SK-N-SH (cell line): ENCODE data around the gene TMCO6. TPM values are rescaled to one million over a fixed set of nuclear protein-coding genes. Genes with fewer than 3 reads are reported as not detected.

Experiments
- CTCF ChIA-PET: fragments of 300-600, 350-600 bp; formaldehyde crosslinking; extraction: SDS; loops from one replicate; lab custom pipeline; 2021; lab: Yijun Ruan, JAX
- POLR2A ChIA-PET: fragments of 350-600 bp; sonication (Branson Sonifier 250); formaldehyde crosslinking; extraction: SDS; loops from one replicate; lab custom pipeline; 2020; ENCODE audit warnings: antibody characterized with exemption, inconsistent platforms; lab: Yijun Ruan, JAX
- DNase-seq: peaks from one replicate; pipeline ENCODE4 v3.0.0; 2012
- H2AFZ ChIP-seq: fragments of 200-600 bp; sonication (generic); 2 replicates; pipeline ENCODE4 v1.8.1; 2016; ENCODE audit warnings: antibody characterized with exemption, mild to moderate bottlenecking, low read depth
- H3F3A ChIP-seq: fragments of 200-600 bp; sonication (generic); replicated peaks from 2 replicates; pipeline ENCODE3; 2016; ENCODE audit warnings: antibody characterized with exemption, mild to moderate bottlenecking; ENCODE audit not compliant: insufficient read depth
- H3K27ac ChIP-seq, 2 experiments: fragments of 200-500 bp in 1 of 2; fragments of 200-600 bp in 1 of 2; sonication (Bioruptor generic) in 1 of 2; sonication (generic), shearing (Covaris generic) in 1 of 2; 2 replicates each; pipeline versions ENCODE4 v1.5.1 to v1.6.1; 2014 to 2016; ENCODE audit warnings: low read depth in 2 of 2, inconsistent platforms in 1 of 2, low read length in 1 of 2, mild to moderate bottlenecking in 1 of 2, mixed read lengths in 1 of 2
- H3K27me3 ChIP-seq: fragments of 200-600 bp; sonication (generic), shearing (Covaris generic); 2 replicates; pipeline ENCODE4 v1.6.1; 2016; ENCODE audit warnings: mixed run types; ENCODE audit not compliant: insufficient read depth
- H3K36me3 ChIP-seq, 2 experiments: fragments of 200-500 bp in 1 of 2; fragments of 200-600 bp in 1 of 2; sonication (Bioruptor generic) in 1 of 2; sonication (generic) in 1 of 2; replicated peaks in 1 of 2; 2 replicates each; pipeline versions ENCODE3 to v1.5.1; 2014 to 2016; ENCODE audit warnings: low read length in 1 of 2, mild to moderate bottlenecking in 1 of 2; ENCODE audit not compliant: insufficient read depth in 2 of 2, control insufficient read depth in 1 of 2
- H3K4me1 ChIP-seq, 2 experiments: fragments of 200-500 bp in 1 of 2; fragments of 200-600 bp in 1 of 2; sonication (Bioruptor generic) in 1 of 2; sonication (generic), shearing (Covaris generic) in 1 of 2; 2 replicates each; pipeline versions ENCODE4 v1.5.1 to v1.6.1; 2014 to 2016; ENCODE audit warnings: low read depth in 1 of 2, low read length in 1 of 2, mixed run types in 1 of 2; ENCODE audit not compliant: insufficient read depth in 2 of 2, control insufficient read depth in 1 of 2
- H3K4me2 ChIP-seq: fragments of 200-600 bp; sonication (generic), shearing (Covaris generic); 2 replicates; pipeline ENCODE4 v1.6.1; 2017; ENCODE audit warnings: mixed run types
- H3K4me3 ChIP-seq, 2 experiments: fragments of 200-500 bp in 1 of 2; fragments of 200-600 bp in 1 of 2; sonication (Bioruptor generic) in 1 of 2; sonication (generic), shearing (Covaris generic) in 1 of 2; 2 replicates each; pipeline versions ENCODE4 v1.5.1 to v1.8.1; 2014 to 2016; ENCODE audit warnings: low read depth in 2 of 2, inconsistent platforms in 1 of 2, low read length in 1 of 2, mild to moderate bottlenecking in 1 of 2, mixed read lengths in 1 of 2, moderate library complexity in 1 of 2
- H3K79me2 ChIP-seq: fragments of 200-600 bp; sonication (generic); 2 replicates; pipeline ENCODE4 v1.8.1; 2017; ENCODE audit warnings: mild to moderate bottlenecking; ENCODE audit not compliant: insufficient read depth
- H3K9ac ChIP-seq: fragments of 200-600 bp; sonication (generic); 2 replicates; pipeline ENCODE4 v1.6.1; 2017; ENCODE audit warnings: mixed run types
- H3K9me2 ChIP-seq: fragments of 200-600 bp; sonication (generic); 2 replicates; pipeline ENCODE4 v1.6.1; 2017; ENCODE audit warnings: mixed run types
- H3K9me3 ChIP-seq: fragments of 200-600 bp; sonication (generic); 2 replicates; pipeline ENCODE4 v1.6.1; 2017; ENCODE audit warnings: mixed run types, mild to moderate bottlenecking, moderate library complexity
- H4K20me1 ChIP-seq: fragments of 200-600 bp; sonication (generic); 2 replicates; pipeline ENCODE4 v1.6.1; 2017; ENCODE audit warnings: mild to moderate bottlenecking, mixed run types; ENCODE audit not compliant: insufficient read depth
- ELF1 ChIP-seq: IDR thresholded peaks from 2 replicates; pipeline ENCODE4 v1.4.0; 2012
- EP300 ChIP-seq, 2 experiments: IDR thresholded peaks; 2 replicates each; pipeline versions ENCODE4 v1.4.0 to v1.6.1; 2012; ENCODE audit warnings: borderline replicate concordance in 1 of 2, low read depth in 1 of 2, low read length in 1 of 2
- EZH2phosphoT487 ChIP-seq: fragments of 200-600 bp; sonication (generic); IDR thresholded peaks from 2 replicates; pipeline ENCODE4 v1.6.1; 2017; ENCODE audit warnings: low read depth, mixed run types, mild to moderate bottlenecking, antibody characterized with exemption, moderate library complexity, borderline replicate concordance
- FOXJ3 ChIP-seq: sonication (generic); formaldehyde crosslinking; IDR thresholded peaks from 2 replicates; pipeline ENCODE4 v1.5.1; 2020; ENCODE audit warnings: mild to moderate bottlenecking, missing genetic modification reagents
- FOXM1 ChIP-seq: IDR thresholded peaks from 2 replicates; pipeline ENCODE4 v1.4.0; 2012; ENCODE audit warnings: low read depth, mild to moderate bottlenecking
- GABPA ChIP-seq: IDR thresholded peaks from 2 replicates; pipeline ENCODE4 v1.4.0; 2012; ENCODE audit warnings: low read depth, mild to moderate bottlenecking
- GATA2 ChIP-seq: sonication (generic); formaldehyde crosslinking; IDR thresholded peaks from 2 replicates; pipeline ENCODE4 v1.5.0; 2020; ENCODE audit warnings: mild to moderate bottlenecking, missing genetic modification reagents
- JUND ChIP-seq: IDR thresholded peaks from 2 replicates; pipeline ENCODE4 v1.4.0; 2012
- MEF2A ChIP-seq: IDR thresholded peaks from 2 replicates; pipeline ENCODE4 v1.4.0; 2012; ENCODE audit warnings: low read depth, borderline replicate concordance
- NFIC ChIP-seq: IDR thresholded peaks from 2 replicates; pipeline ENCODE4 v1.4.0; 2012; ENCODE audit warnings: borderline replicate concordance
- NRF1 ChIP-seq: IDR thresholded peaks from 2 replicates; pipeline ENCODE4 v1.6.1; 2012; ENCODE audit warnings: low read depth, mild to moderate bottlenecking, low read length
- POLR2AphosphoS5 ChIP-seq: IDR thresholded peaks from 2 replicates; pipeline ENCODE4 v1.6.1; 2012; ENCODE audit warnings: low read depth, low read length
- RAD21 ChIP-seq: IDR thresholded peaks from 2 replicates; pipeline ENCODE4 v1.6.1; 2012; ENCODE audit warnings: mild to moderate bottlenecking, low read length
- RXRA ChIP-seq: IDR thresholded peaks from 2 replicates; pipeline ENCODE4 v1.4.0; 2012; ENCODE audit warnings: low read depth, mild to moderate bottlenecking, borderline replicate concordance
- SIN3A ChIP-seq: IDR thresholded peaks from 2 replicates; pipeline ENCODE4 v1.6.1; 2012; ENCODE audit warnings: low read depth, mild to moderate bottlenecking, low read length, moderate library complexity, borderline replicate concordance
- SMC3 ChIP-seq: IDR thresholded peaks from 2 replicates; pipeline ENCODE4 v1.6.1; 2012; ENCODE audit warnings: low read depth, low read length, improper control_type of control experiment
- TAF1 ChIP-seq: IDR thresholded peaks from 2 replicates; pipeline ENCODE4 v1.6.1; 2012; ENCODE audit warnings: low read depth, mild to moderate bottlenecking, low read length, moderate library complexity, borderline replicate concordance
- TEAD4 ChIP-seq: IDR thresholded peaks from 2 replicates; pipeline ENCODE4 v1.4.0; 2012; ENCODE audit warnings: mild to moderate bottlenecking, borderline replicate concordance; ENCODE audit not compliant: insufficient read depth
- WGBS: methylation state at CpG from one replicate; pipeline ENCODE4 v1.1.6; 2017; ENCODE audit warnings: low lambda C conversion rate; 5-methylcytosine and 5-hydroxymethylcytosine counted together
- polyA plus RNA-seq, 3 experiments: library from polyadenylated mRNA; depleted of rRNA; stranded (reverse); fragments of >200 nt; gene quantifications; 2 replicates each; pipeline ENCODE4 v1.2.3, GENCODE V29; 2012
- TF ChIP-seq, protein P1 (sequence below): fragments of 150-350 bp; IDR thresholded peaks from 2 replicates; pipeline ENCODE4 v1.6.1; 2017; ENCODE audit warnings: antibody characterized with exemption, low read length, low read depth, borderline replicate concordance
- TF ChIP-seq, protein P2 (sequence below): IDR thresholded peaks from 2 replicates; pipeline ENCODE4 v1.4.0; 2012; ENCODE audit warnings: low read depth, borderline replicate concordance
- TF ChIP-seq, protein P3 (sequence below): IDR thresholded peaks from 2 replicates; pipeline ENCODE4; 2012
- TF ChIP-seq, protein P4 (sequence below): fragments of 200-600 bp; sonication (generic); IDR thresholded peaks from 2 replicates; pipeline ENCODE4 v1.6.1; 2017; ENCODE audit warnings: antibody characterized with exemption, mild to moderate bottlenecking, moderate library complexity
- TF ChIP-seq, protein P5 (sequence below): IDR thresholded peaks from 2 replicates; pipeline ENCODE4 v1.4.0; 2012; ENCODE audit warnings: low read depth, borderline replicate concordance

The TMCO6 gene
- polyA plus RNA-seq, 1 of the 3 experiments (the other 2 are of a cell fraction) = 27.7 TPM

DNA sequence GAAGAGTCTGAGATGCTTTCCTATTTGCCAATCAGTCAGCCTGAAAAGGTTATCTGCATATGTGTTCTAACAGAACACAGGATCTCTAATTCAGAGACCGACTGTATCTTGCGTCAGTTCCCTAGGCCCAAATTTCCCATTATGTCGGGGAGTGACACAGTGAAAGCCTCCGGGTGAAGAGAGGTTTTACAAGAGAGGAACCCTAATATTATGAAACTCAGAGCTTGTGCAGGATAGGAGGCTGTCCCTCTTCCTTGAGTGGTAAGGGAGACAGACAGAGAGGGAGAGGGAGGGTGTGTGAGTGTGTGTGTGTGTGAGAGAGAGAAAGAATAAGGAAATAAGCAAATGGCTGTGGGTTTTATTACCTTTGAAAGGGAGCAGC is 8.2 kb upstream of the TMCO6 start:
- Histone ChIP-seq H3K4me2 (no peak overlapping the region), H3K27me3 (no peaks in the 10 kb centered on the region), H3K79me2 (no peaks in the 10 kb centered on the region), H3K9me2 (no peaks in the 10 kb centered on the region), H3K4me1 (no peaks in the 10 kb centered on the region)
- DNase-seq = no peak
- CTCF ChIA-PET = interaction anchor here (1.5 kb wide), 1 partner anchor 9 kb away, joined by 3 read pairs; no protein-coding TSS in a partner anchor
- no peak for TF ChIP-seq NFIC
- TF ChIP-seq EZH2phosphoT487 = no peak
- TF ChIP-seq MEF2A = no peak
- TF ChIP-seq SMC3 = no peak
- TF ChIP-seq TAF1 = no peak
- TF ChIP-seq SIN3A = no peak
- no peak for TF ChIP-seq RAD21
- no peak for TF ChIP-seq FOXM1
- TF ChIP-seq, protein P1, sequence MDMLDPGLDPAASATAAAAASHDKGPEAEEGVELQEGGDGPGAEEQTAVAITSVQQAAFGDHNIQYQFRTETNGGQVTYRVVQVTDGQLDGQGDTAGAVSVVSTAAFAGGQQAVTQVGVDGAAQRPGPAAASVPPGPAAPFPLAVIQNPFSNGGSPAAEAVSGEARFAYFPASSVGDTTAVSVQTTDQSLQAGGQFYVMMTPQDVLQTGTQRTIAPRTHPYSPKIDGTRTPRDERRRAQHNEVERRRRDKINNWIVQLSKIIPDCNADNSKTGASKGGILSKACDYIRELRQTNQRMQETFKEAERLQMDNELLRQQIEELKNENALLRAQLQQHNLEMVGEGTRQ = no peak
- TF ChIP-seq NRF1 = no peak
- TF ChIP-seq GABPA = no peak
- TF ChIP-seq JUND = no peak
- TF ChIP-seq TEAD4 = no peak
- TF ChIP-seq, protein P2, sequence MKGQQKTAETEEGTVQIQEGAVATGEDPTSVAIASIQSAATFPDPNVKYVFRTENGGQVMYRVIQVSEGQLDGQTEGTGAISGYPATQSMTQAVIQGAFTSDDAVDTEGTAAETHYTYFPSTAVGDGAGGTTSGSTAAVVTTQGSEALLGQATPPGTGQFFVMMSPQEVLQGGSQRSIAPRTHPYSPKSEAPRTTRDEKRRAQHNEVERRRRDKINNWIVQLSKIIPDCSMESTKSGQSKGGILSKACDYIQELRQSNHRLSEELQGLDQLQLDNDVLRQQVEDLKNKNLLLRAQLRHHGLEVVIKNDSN = no peak
- no peak for TF ChIP-seq EP300 (IDR thresholded peaks at IDR 0.05; ENCODE audit: borderline replicate concordance in 1 of 2, low read depth in 1 of 2, low read length in 1 of 2)
- TF ChIP-seq, all 33 proteins: peak for 0
- Histone ChIP-seq H4K20me1 (no peaks in the 10 kb centered on the region), H3K9me3 (no peaks in the 10 kb centered on the region), H3K4me3 (no peak overlapping the region), H3K9ac (no peak overlapping the region), H3F3A (no peaks in the 10 kb centered on the region), H2AFZ (no peak overlapping the region), H3K36me3 (no peaks in the 10 kb centered on the region), H3K27ac (no peak overlapping the region)
- POLR2A ChIA-PET = interaction anchor here (0.6 kb wide), 1 partner anchor 18 kb away, joined by 3 read pairs; no protein-coding TSS in a partner anchor
- 74% methylated on average over 4 of the region's 4 CpGs for WGBS

DNA sequence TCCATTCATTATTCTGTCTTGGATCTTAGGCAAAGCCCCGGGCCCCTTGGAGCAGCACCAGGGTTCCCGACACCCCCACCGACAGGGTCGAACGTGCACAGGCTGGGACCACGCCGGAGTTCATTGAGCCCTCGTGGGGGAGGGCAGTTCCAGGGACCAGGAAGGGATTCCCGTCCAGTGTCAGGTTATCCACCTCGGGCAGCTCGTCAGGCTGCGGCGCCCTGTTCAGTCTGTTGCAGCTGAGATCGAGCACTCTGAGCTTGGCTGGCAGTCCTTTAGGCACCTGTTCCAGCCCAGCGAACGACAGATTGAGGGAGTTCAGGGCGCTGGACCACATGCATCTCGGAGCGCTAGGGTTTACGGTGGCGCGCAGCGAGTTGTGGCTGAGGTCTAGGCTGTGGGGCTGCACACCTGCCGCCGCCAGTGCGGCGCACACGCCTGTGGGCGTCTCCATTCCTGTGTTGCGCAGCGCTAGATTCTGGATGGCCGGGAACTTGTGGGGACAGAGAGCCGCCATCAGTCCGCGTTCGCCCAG is 7.4 kb upstream of the TMCO6 start:
- CTCF ChIA-PET = no interaction called here
- H4K20me1 ChIP-seq = no peaks in the 10 kb centered on the region
- H3K79me2 ChIP-seq = no peaks in the 10 kb centered on the region
- H3K4me2 ChIP-seq = no peak overlapping the region
- H3K27me3 ChIP-seq = no peaks in the 10 kb centered on the region
- H2AFZ ChIP-seq = no peak overlapping the region
- no peak overlapping the region for H3K9ac ChIP-seq
- H3K27ac ChIP-seq = no peak overlapping the region
- H3K9me2 ChIP-seq = no peaks in the 10 kb centered on the region
- no peaks in the 10 kb centered on the region for H3K9me3 ChIP-seq
- WGBS = 93% methylated on average over 25 of the region's 36 CpGs
- DNase-seq = no peak
- H3F3A ChIP-seq = no peaks in the 10 kb centered on the region
- no peak overlapping the region for H3K4me3 ChIP-seq
- H3K4me1 ChIP-seq = no peaks in the 10 kb centered on the region
- no peaks in the 10 kb centered on the region for H3K36me3 ChIP-seq
- POLR2A ChIA-PET = no interaction called here
- TF ChIP-seq ELF1 (no peak), POLR2AphosphoS5 (no peak), NRF1 (no peak), GATA2 (no peak), EZH2phosphoT487 (no peak), FOXJ3 (CRISPR knock-in tag) (no peak), RXRA (no peak)
- TF ChIP-seq, protein P3, sequence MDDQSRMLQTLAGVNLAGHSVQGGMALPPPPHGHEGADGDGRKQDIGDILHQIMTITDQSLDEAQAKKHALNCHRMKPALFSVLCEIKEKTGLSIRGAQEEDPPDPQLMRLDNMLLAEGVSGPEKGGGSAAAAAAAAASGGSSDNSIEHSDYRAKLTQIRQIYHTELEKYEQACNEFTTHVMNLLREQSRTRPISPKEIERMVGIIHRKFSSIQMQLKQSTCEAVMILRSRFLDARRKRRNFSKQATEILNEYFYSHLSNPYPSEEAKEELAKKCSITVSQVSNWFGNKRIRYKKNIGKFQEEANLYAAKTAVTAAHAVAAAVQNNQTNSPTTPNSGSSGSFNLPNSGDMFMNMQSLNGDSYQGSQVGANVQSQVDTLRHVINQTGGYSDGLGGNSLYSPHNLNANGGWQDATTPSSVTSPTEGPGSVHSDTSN = no peak
- TF ChIP-seq, protein P2 = no peak
- TF ChIP-seq, protein P4, sequence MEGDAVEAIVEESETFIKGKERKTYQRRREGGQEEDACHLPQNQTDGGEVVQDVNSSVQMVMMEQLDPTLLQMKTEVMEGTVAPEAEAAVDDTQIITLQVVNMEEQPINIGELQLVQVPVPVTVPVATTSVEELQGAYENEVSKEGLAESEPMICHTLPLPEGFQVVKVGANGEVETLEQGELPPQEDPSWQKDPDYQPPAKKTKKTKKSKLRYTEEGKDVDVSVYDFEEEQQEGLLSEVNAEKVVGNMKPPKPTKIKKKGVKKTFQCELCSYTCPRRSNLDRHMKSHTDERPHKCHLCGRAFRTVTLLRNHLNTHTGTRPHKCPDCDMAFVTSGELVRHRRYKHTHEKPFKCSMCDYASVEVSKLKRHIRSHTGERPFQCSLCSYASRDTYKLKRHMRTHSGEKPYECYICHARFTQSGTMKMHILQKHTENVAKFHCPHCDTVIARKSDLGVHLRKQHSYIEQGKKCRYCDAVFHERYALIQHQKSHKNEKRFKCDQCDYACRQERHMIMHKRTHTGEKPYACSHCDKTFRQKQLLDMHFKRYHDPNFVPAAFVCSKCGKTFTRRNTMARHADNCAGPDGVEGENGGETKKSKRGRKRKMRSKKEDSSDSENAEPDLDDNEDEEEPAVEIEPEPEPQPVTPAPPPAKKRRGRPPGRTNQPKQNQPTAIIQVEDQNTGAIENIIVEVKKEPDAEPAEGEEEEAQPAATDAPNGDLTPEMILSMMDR = no peak
- TF ChIP-seq, protein P5, sequence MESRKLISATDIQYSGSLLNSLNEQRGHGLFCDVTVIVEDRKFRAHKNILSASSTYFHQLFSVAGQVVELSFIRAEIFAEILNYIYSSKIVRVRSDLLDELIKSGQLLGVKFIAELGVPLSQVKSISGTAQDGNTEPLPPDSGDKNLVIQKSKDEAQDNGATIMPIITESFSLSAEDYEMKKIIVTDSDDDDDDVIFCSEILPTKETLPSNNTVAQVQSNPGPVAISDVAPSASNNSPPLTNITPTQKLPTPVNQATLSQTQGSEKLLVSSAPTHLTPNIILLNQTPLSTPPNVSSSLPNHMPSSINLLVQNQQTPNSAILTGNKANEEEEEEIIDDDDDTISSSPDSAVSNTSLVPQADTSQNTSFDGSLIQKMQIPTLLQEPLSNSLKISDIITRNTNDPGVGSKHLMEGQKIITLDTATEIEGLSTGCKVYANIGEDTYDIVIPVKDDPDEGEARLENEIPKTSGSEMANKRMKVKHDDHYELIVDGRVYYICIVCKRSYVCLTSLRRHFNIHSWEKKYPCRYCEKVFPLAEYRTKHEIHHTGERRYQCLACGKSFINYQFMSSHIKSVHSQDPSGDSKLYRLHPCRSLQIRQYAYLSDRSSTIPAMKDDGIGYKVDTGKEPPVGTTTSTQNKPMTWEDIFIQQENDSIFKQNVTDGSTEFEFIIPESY = no peak
